Thymus (tissue), 11 donors: ENCODE measurements around the gene KCNIP1. TPM values are rescaled to one million over a fixed set of nuclear protein-coding genes. Genes with fewer than 3 reads are reported as not detected.

Experiments used
- DNase-seq, 9 donors: peaks; one replicate each; pipeline ENCODE4 v3.0.0-alpha.2; 2013; ENCODE audit warnings: low spot score in 9 of 9, low read depth in 6 of 9, missing footprints in 1 of 9
- H3K27ac ChIP-seq, 2 donors: one replicate each; pipeline ENCODE4 v1.5.1; 2013; ENCODE audit warnings: control low read depth in 1 of 2, low read depth in 1 of 2, low read length in 1 of 2, mild to moderate bottlenecking in 1 of 2, moderate library complexity in 1 of 2
- H3K27me3 ChIP-seq, 2 donors: one replicate each; pipeline ENCODE4 v1.5.1; 2013; ENCODE audit warnings: low read length in 1 of 2; ENCODE audit not compliant: control insufficient read depth in 2 of 2, insufficient read depth in 1 of 2
- H3K36me3 ChIP-seq, 2 donors: one replicate each; pipeline ENCODE4 v1.5.1; 2013; ENCODE audit warnings: low read length in 1 of 2, mild to moderate bottlenecking in 1 of 2, moderate library complexity in 1 of 2; ENCODE audit not compliant: control insufficient read depth in 2 of 2, insufficient read depth in 2 of 2
- H3K4me1 ChIP-seq, 2 donors: one replicate each; pipeline ENCODE4 v1.5.1; 2013; ENCODE audit warnings: low read length in 2 of 2; ENCODE audit not compliant: control insufficient read depth in 2 of 2, insufficient read depth in 2 of 2
- H3K4me3 ChIP-seq, 2 donors: one replicate each; pipeline ENCODE4 v1.5.1; 2013; ENCODE audit warnings: low read length in 2 of 2, control low read depth in 1 of 2, mild to moderate bottlenecking in 1 of 2
- H3K9me3 ChIP-seq, 2 donors: one replicate each; pipeline ENCODE4 v1.5.1; 2013; ENCODE audit warnings: low read length in 1 of 2, mild to moderate bottlenecking in 1 of 2; ENCODE audit not compliant: control insufficient read depth in 2 of 2, insufficient read depth in 1 of 2
- WGBS: extraction: QIAGEN DNeasy Blood & Tissue Kit; methylation state at CpG from one replicate; pipeline ENCODE4 v1.1.7; 2013; 5-methylcytosine and 5-hydroxymethylcytosine counted together
- polyA plus RNA-seq: library from polyadenylated mRNA; stranded (reverse); fragments of 200-250 nt; gene quantifications from one replicate; pipeline ENCODE4 v1.2.3, GENCODE V29; 2013
- total RNA-seq: library from RNA; stranded (reverse); fragments of 120-200 nt; gene quantifications from one replicate; pipeline ENCODE4 v1.2.4, GENCODE V29; 2013
- donor health status: healthy.

Gene KCNIP1
- total and polyA plus RNA-seq, 2 donors = 0.09 to 0.23 TPM

DNA sequence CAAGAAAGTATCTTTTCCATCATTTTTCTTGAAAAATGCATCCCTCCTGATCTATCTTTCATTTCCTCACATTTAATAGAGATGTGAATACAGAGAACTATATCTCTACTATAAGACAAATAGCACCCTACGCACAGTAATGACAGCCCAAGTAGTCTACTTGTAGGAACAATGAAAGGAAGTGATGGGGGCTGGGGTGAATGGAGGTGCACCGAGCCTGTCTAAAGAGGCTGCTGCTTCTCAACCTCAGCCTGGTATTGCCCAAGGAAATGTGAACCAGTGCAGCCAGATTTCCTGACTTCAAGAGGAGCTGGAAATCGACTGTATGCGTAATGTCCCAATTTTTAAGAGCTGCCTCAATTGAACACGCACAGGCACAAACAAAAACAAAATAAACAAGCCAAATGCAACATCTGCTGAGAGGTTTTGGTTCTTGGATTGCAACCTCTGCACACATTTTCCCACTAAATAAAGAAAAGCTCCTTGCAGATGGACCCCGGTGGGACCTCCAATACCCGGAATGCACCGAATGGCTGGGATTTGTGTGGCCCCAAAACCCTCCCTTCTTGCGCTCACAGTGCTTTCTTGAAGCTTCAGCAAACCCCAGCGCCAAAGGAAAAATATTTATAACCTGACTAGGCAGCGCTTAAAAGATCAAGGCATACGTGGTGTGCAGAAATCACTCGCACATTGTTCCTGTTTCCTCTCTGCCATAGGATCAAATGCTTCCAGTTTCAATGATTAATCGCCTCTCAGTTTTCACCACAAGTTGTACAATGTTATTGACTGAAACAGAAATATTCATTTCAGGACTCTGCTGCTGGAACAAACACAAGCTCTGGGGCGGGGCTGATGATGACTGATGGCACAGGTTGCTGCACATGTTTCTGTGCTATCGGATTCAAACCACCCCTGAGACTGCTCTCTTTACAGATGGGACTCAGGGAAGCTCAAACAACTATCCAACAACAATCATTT is 68.3 kb downstream of the KCNIP1 start:
- H3K27me3 ChIP-seq = peaks cover 0 to 28% of the 10 kb centered on the region in 2 donors
- no peaks in the 10 kb centered on the region for H3K36me3 ChIP-seq
- no peak overlapping the region for H3K27ac ChIP-seq
- H3K4me1 ChIP-seq = peaks cover 0 to 3% of the 10 kb centered on the region in 2 donors
- peak in 1 of 9 donors; percentile 13 for DNase-seq
- WGBS = 6% methylated on average over 16 of the region's 16 CpGs
- H3K4me3 ChIP-seq = no peak overlapping the region
- H3K9me3 ChIP-seq = no peaks in the 10 kb centered on the region

DNA sequence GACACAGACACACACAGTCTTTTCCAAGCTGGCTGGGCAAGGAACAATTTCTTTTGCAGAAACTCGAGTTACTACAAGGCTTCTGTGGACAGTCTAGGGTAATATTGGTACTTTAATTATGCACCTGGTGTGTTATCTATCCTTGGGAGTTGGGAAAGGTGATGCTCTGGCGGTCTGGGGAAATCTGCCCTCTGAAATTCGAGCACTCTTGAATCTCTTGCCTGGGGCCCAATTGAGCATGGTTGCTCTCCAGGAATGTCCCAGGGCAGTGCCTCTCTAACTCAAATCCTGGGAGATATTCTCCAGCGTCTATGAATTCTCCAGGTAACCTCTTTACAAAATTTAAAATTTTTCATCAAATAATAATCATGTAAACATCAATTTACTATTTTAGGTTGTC is 69.3 kb downstream of the KCNIP1 start:
- WGBS = 86% methylated on average over 4 of the region's 4 CpGs
- Histone ChIP-seq H3K27ac (no peak overlapping the region), H3K4me1 (peaks cover 0 to 3% of the 10 kb centered on the region in 2 donors), H3K27me3 (peaks cover 0 to 28% of the 10 kb centered on the region in 2 donors), H3K36me3 (no peaks in the 10 kb centered on the region), H3K4me3 (no peak overlapping the region), H3K9me3 (no peaks in the 10 kb centered on the region)
- DNase-seq = no peak

DNA sequence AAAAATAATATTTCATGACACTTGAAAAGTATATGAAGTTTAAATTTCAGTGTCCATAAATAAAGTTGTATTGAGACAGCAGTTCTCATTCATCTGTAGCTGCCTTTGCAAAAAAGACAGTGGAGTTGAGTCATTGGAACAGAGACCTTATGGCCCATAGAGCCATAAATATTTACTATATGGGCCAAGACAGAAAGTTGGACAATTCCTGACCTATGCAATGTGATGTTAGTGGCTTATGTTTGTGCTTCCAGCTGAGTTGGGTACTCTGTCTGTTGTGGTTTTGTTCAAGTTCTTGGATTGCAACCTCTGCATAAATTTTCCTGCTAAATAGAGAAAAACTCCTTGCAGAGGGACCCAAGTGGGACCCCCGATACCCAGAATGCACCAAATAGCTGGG is 69.8 kb downstream of the KCNIP1 start:
- Histone ChIP-seq H3K27me3 (peaks cover 0 to 28% of the 10 kb centered on the region in 2 donors), H3K4me1 (peaks cover 0 to 3% of the 10 kb centered on the region in 2 donors), H3K9me3 (no peaks in the 10 kb centered on the region), H3K36me3 (no peaks in the 10 kb centered on the region), H3K27ac (no peak overlapping the region), H3K4me3 (no peak overlapping the region)
- no peak for DNase-seq
- WGBS = 99% methylated on average over 1 of the region's 1 CpG

DNA sequence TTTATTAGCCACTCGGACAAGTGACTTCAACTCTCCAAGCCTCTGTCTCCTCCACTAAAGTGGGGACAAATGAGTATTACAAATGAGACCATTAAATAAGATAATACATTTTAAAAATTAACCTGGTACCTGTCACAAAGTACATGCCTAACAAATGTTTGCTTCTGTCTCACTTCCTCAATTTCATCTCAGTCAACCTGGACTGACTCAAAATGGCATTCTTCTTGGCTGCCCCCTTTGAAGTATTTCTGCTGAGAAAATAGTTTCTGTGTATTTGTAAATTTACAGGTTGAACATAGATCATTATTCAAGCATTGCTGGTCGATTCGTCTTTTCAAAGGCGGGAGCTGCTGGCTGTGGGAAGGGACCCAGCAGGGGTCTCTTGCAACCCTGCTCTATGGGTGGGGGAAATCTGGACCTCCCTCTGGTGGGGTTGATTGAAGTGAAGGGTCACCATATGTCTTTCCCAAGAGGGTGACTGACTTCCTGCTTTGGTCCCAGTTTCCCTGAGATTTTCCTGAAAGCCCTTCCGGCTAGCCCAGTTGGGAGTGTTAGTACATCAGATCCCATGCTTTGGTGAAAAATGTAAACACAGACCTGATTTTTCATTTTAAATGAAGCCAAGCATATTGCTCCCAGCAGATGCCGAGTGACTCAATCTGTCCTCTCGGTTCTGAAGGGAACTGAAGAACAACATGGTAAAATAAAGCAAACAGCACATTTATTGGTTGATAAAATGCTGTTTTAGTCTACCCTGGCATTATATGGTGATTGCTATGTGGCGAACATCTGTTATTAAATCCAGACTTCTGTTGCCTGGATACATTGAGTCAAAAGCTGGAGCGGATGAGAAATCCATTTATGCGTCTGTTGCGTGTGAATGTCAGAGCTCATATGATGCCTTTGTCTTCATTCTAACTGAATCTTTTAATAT is 73.0 kb downstream of the KCNIP1 start:
- peaks cover 0 to 3% of the 10 kb centered on the region in 2 donors for H3K4me1 ChIP-seq
- H3K27ac ChIP-seq = no peak overlapping the region
- H3K4me3 ChIP-seq = no peak overlapping the region
- H3K9me3 ChIP-seq = no peaks in the 10 kb centered on the region
- no peak for DNase-seq
- no peaks in the 10 kb centered on the region for H3K36me3 ChIP-seq
- H3K27me3 ChIP-seq = peaks cover 0 to 14% of the 10 kb centered on the region in 2 donors
- 97% methylated on average over 11 of the region's 11 CpGs for WGBS

DNA sequence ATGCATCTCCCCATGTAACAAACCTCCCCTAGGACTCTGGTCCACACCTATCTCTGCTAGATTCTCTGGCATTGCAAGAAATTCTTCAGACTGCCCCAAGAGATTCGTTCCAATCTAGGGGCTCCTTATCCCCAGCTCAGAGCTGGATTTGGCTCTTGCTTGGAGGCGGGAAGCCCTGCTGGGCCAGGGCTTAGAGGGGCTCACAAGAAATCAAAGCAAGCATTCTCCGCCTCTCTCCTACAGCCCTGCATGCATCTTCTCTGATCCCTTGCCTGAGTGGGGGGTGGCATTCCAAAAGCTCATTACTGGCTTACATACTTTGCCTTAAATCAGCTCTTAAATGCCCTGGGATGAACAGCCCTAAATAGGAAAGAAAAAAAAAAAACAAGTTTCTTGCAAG is 75.8 kb downstream of the KCNIP1 start:
- Histone ChIP-seq H3K9me3 (no peaks in the 10 kb centered on the region), H3K4me3 (no peak overlapping the region), H3K27ac (no peak overlapping the region), H3K36me3 (no peaks in the 10 kb centered on the region), H3K27me3 (no peaks in the 10 kb centered on the region), H3K4me1 (no peaks in the 10 kb centered on the region)
- 95% methylated on average over 3 of the region's 3 CpGs for WGBS
- DNase-seq = no peak

DNA sequence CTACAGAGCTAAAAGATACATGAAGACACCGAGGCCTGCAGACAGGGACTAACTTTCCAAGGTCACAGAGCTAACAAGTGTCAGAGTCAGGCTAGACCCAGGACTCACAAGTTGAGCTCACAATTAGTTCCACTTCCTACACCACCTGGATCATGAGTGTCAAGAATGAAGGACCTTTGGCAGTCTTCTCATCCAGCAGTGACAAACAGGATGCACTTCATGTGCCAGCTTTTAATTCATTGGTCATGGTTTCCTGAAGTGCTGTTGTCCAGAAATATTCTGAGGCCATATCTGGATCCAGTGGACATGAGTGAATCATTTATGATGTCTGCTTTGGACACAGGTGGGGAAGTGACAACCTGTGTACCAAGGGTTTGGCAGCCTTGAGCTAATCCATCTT is 77.4 kb downstream of the KCNIP1 start:
- Histone ChIP-seq H3K4me1 (no peaks in the 10 kb centered on the region), H3K36me3 (no peaks in the 10 kb centered on the region), H3K27ac (no peak overlapping the region), H3K9me3 (no peaks in the 10 kb centered on the region), H3K4me3 (no peak overlapping the region), H3K27me3 (no peaks in the 10 kb centered on the region)
- DNase-seq = no peak
- 97% methylated on average over 1 of the region's 1 CpG for WGBS

DNA sequence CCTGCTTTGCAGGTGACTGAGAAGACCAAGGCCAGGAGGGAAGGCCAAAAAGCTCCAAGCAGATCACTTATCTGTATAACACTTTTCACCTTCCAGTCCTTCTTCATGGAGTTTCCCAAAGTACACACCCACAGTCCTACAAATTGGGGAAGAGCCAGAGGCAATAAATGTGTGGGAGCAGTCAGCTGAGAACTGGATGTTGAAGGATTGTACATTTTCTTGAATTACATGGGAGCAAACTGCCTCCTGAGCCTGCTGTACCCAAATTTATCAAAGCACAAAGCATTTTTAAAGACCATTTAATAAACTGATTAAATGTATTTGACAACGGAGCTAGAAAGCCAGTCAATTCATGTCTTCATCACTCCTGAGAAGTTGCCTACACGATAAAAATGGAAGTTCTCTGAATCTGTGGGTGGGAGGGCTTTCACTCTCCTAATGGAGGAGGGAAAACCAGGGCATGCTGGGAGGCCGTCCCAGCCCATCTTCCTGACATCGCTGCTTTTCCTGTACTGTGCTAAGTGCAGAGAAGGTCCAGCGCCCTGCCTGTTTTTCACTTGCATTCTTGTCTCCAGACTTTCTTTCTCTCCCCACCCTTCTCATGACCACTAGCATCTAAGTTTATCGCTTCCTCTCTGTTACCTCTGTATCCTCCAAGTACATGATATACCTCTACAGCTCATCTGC is 79.0 kb downstream of the KCNIP1 start:
- Histone ChIP-seq H3K27ac (no peak overlapping the region), H3K4me1 (no peaks in the 10 kb centered on the region), H3K4me3 (no peak overlapping the region), H3K36me3 (no peaks in the 10 kb centered on the region), H3K27me3 (no peaks in the 10 kb centered on the region), H3K9me3 (no peaks in the 10 kb centered on the region)
- WGBS = 94% methylated on average over 6 of the region's 6 CpGs
- DNase-seq = no peak

DNA sequence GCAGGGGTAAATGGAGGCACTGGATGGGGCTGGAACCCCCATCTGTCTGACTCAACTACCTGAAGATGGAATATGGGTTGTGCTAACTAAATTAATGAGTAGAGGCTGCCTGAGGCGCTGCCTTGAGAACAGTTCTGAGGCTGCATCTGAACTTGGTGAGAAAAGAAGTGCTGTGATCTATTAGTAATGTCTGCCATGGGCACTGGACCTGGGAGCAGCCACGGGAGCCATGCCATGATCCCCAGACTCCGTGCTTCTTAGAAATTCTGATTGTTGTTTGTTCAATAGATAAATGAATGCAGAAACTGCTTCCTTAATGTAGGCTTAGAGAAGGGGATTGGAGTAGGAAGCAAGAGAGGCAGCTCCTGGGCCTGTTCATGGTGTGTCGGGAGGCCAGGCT is 80.2 kb downstream of the KCNIP1 start:
- H3K4me1 ChIP-seq = no peaks in the 10 kb centered on the region
- no peaks in the 10 kb centered on the region for H3K27me3 ChIP-seq
- no peak overlapping the region for H3K4me3 ChIP-seq
- no peaks in the 10 kb centered on the region for H3K9me3 ChIP-seq
- no peak overlapping the region for H3K27ac ChIP-seq
- 94% methylated on average over 4 of the region's 4 CpGs for WGBS
- DNase-seq = no peak
- no peaks in the 10 kb centered on the region for H3K36me3 ChIP-seq
